ENCODE measurements around the gene SETBP1.

Gene SETBP1

GRCh38 chr18:44950685-44951195 lies 270.1 kb downstream of the SETBP1 start:
- no peak for DNase-seq

GRCh38 chr18:44951748-44952147 lies 271.1 kb downstream of the SETBP1 start:
- no peak for DNase-seq

GRCh38 chr18:44954257-44954656 lies 273.6 kb downstream of the SETBP1 start:
- no peak for DNase-seq

- no peak for DNase-seq
Measured at GRCh38 chr18:44955825-44956224, 275.1 kb downstream of the SETBP1 start.

GRCh38 chr18:44957025-44957424 lies 276.3 kb downstream of the SETBP1 start:
- DNase-seq: no peak

- DNase-seq: no peak
Measured at GRCh38 chr18:44957461-44957860, 276.8 kb downstream of the SETBP1 start.

- DNase-seq: no peak
Measured at GRCh38 chr18:44958040-44958439, 277.4 kb downstream of the SETBP1 start.

- DNase-seq: no peak
Measured at GRCh38 chr18:44958455-44958854, 277.8 kb downstream of the SETBP1 start.

GRCh38 chr18:44959013-44959412 lies 278.3 kb downstream of the SETBP1 start:
- no peak for DNase-seq

- no peak for DNase-seq
Measured at GRCh38 chr18:44960580-44960979, 279.9 kb downstream of the SETBP1 start.

- DNase-seq: no peak
Measured at GRCh38 chr18:44961288-44961995, 280.8 kb downstream of the SETBP1 start.

- DNase-seq: no peak
Measured at GRCh38 chr18:44967599-44967998, 286.9 kb downstream of the SETBP1 start.

- no peak for DNase-seq
Measured at GRCh38 chr18:44968336-44968735, 287.6 kb downstream of the SETBP1 start.

- no peak for DNase-seq
Measured at GRCh38 chr18:44969214-44969795, 288.6 kb downstream of the SETBP1 start.

- DNase-seq: no peak
Measured at GRCh38 chr18:44973282-44973681, 292.6 kb downstream of the SETBP1 start.

- DNase-seq: no peak
Measured at GRCh38 chr18:44974174-44974573, 293.5 kb downstream of the SETBP1 start.

- DNase-seq: no peak
Measured at GRCh38 chr18:44977856-44978255, 297.2 kb downstream of the SETBP1 start.

GRCh38 chr18:44979748-44980147 lies 299.1 kb downstream of the SETBP1 start:
- DNase-seq: no peak

GRCh38 chr18:44981121-44981520 lies 300.4 kb downstream of the SETBP1 start:
- no peak for DNase-seq

GRCh38 chr18:44986933-44987332 lies 306.2 kb downstream of the SETBP1 start:
- no peak for DNase-seq

- DNase-seq: no peak
Measured at GRCh38 chr18:44987371-44987770, 306.7 kb downstream of the SETBP1 start.

- DNase-seq: no peak
Measured at GRCh38 chr18:44988821-44989587, 308.3 kb downstream of the SETBP1 start.

GRCh38 chr18:44996261-44996660 lies 315.6 kb downstream of the SETBP1 start:
- no peak for DNase-seq

- no peak for DNase-seq
Measured at GRCh38 chr18:44997174-44997573, 316.5 kb downstream of the SETBP1 start.

Measured in NCI-H1930 (cell line).